ENCODE results near the gene SLC22A1.
"Not testable (repeated sequence)": the region's sequence is repeated elsewhere in the genome, so short reads cannot be mapped to it uniquely, and the experiment has no call there.

Gene SLC22A1

GRCh38 chr6:160137130-160137988, 15.7 kb downstream of the SLC22A1 start:
- no peak overlapping the region for H3K4me3 ChIP-seq (ENCODE audit: low read depth, low read length)

- H3K4me3 ChIP-seq (ENCODE audit: low read depth, low read length): no peak overlapping the region
Measured at GRCh38 chr6:160137989-160138835, 16.6 kb downstream of the SLC22A1 start.

- H3K4me3 ChIP-seq (ENCODE audit: low read depth, low read length): no peak overlapping the region
Measured at GRCh38 chr6:160138839-160139419, 17.3 kb downstream of the SLC22A1 start.

- H3K4me3 ChIP-seq (ENCODE audit: low read depth, low read length): no peak overlapping the region
Measured at GRCh38 chr6:160139420-160139851, 17.8 kb downstream of the SLC22A1 start.

- H3K4me3 ChIP-seq (ENCODE audit: low read depth, low read length): not testable (repeated sequence)
Measured at GRCh38 chr6:160140493-160140892, 18.9 kb downstream of the SLC22A1 start.

GRCh38 chr6:160141001-160141726, 19.5 kb downstream of the SLC22A1 start:
- H3K4me3 ChIP-seq (ENCODE audit: low read depth, low read length): no peak overlapping the region

- H3K4me3 ChIP-seq (ENCODE audit: low read depth, low read length): no peak overlapping the region
Measured at GRCh38 chr6:160142115-160142715, 20.6 kb downstream of the SLC22A1 start.

- H3K4me3 ChIP-seq (ENCODE audit: low read depth, low read length): no peak overlapping the region
Measured at GRCh38 chr6:160146454-160147145, 25.0 kb downstream of the SLC22A1 start.

GRCh38 chr6:160147146-160147536, 25.5 kb downstream of the SLC22A1 start:
- H3K4me3 ChIP-seq (ENCODE audit: low read depth, low read length): no peak overlapping the region

- no peak overlapping the region for H3K4me3 ChIP-seq (ENCODE audit: low read depth, low read length)
Measured at GRCh38 chr6:160154471-160154870, 32.9 kb downstream of the SLC22A1 start.

GRCh38 chr6:160156842-160157241, 35.2 kb downstream of the SLC22A1 start:
- H3K4me3 ChIP-seq (ENCODE audit: low read depth, low read length): no peak overlapping the region

GRCh38 chr6:160160450-160160849, 38.8 kb downstream of the SLC22A1 start:
- no peak overlapping the region for H3K4me3 ChIP-seq (ENCODE audit: low read depth, low read length)

GRCh38 chr6:160160929-160161646, 39.5 kb downstream of the SLC22A1 start:
- H3K4me3 ChIP-seq (ENCODE audit: low read depth, low read length): no peak overlapping the region

- no peak overlapping the region for H3K4me3 ChIP-seq (ENCODE audit: low read depth, low read length)
Measured at GRCh38 chr6:160161647-160161986, 40.0 kb downstream of the SLC22A1 start.

- H3K4me3 ChIP-seq (ENCODE audit: low read depth, low read length): no peak overlapping the region
Measured at GRCh38 chr6:160162030-160162566, 40.5 kb downstream of the SLC22A1 start.

GRCh38 chr6:160163425-160163824, 41.8 kb downstream of the SLC22A1 start:
- no peak overlapping the region for H3K4me3 ChIP-seq (ENCODE audit: low read depth, low read length)

- no peak overlapping the region for H3K4me3 ChIP-seq (ENCODE audit: low read depth, low read length)
Measured at GRCh38 chr6:160163912-160164311, 42.3 kb downstream of the SLC22A1 start.

- not testable (repeated sequence) for H3K4me3 ChIP-seq (ENCODE audit: low read depth, low read length)
Measured at GRCh38 chr6:160165928-160166327, 44.3 kb downstream of the SLC22A1 start.

Measured in iPS-11a (cell line).